GM19025 (cell line): ENCODE data around the gene DDX51.
A peak's percentile ranks its signal among the peaks of the same experiment; 100 is the strongest.
"Not testable (repeated sequence)": the region's sequence is repeated elsewhere in the genome, so short reads cannot be mapped to it uniquely, and the experiment has no call there.

Source experiments
- ATAC-seq: cut with Tn5 transposase; IDR thresholded peaks from one replicate; pipeline ENCODE4 v1.9.1; 2021; ENCODE audit warnings: mild to moderate bottlenecking, low read depth, moderate library complexity; ENCODE audit not compliant: unreplicated experiment

The DDX51 gene

GRCh38 chr12:132156573-132157325, 12.6 kb upstream of the DDX51 start:
- ATAC-seq: no peak

GRCh38 chr12:132155771-132156572, 11.9 kb upstream of the DDX51 start:
- no peak for ATAC-seq

GRCh38 chr12:132154941-132155770, 11.0 kb upstream of the DDX51 start:
- ATAC-seq: no peak

GRCh38 chr12:132154341-132154761, 10.2 kb upstream of the DDX51 start:
- ATAC-seq: no peak

GRCh38 chr12:132153501-132154340, 9.6 kb upstream of the DDX51 start:
- peak; percentile 75 for ATAC-seq

GRCh38 chr12:132152953-132153352, 8.8 kb upstream of the DDX51 start:
- ATAC-seq: no peak

GRCh38 chr12:132152411-132152821, 8.3 kb upstream of the DDX51 start:
- no peak for ATAC-seq

- no peak for ATAC-seq
Observed at GRCh38 chr12:132151766-132152410, 7.8 kb upstream of the DDX51 start.

GRCh38 chr12:132151145-132151765, 7.1 kb upstream of the DDX51 start:
- no peak for ATAC-seq

- no peak for ATAC-seq
Observed at GRCh38 chr12:132150780-132151144, 6.6 kb upstream of the DDX51 start.

GRCh38 chr12:132149526-132149925, 5.4 kb upstream of the DDX51 start:
- not testable (repeated sequence) for ATAC-seq

GRCh38 chr12:132148368-132149045, 4.4 kb upstream of the DDX51 start:
- ATAC-seq: no peak

- ATAC-seq: no peak
Observed at GRCh38 chr12:132147423-132148367, 3.6 kb upstream of the DDX51 start.

GRCh38 chr12:132146772-132147422, 2.8 kb upstream of the DDX51 start:
- no peak for ATAC-seq

- no peak for ATAC-seq
Observed at GRCh38 chr12:132146098-132146497, 2.0 kb upstream of the DDX51 start.

- ATAC-seq: no peak
Observed at GRCh38 chr12:132145334-132145733, 1.2 kb upstream of the DDX51 start.

GRCh38 chr12:132144810-132145168, 670 bp upstream of the DDX51 start:
- no peak for ATAC-seq
